ENCODE results near the gene DSCAML1.
"Not testable (repeated sequence)": the region's sequence is repeated elsewhere in the genome, so short reads cannot be mapped to it uniquely, and the experiment has no call there.

DSCAML1 gene

GRCh38 chr11:117794772-117795629, 2.0 kb downstream of the DSCAML1 start:
- DNase-seq = no peak

DNA sequence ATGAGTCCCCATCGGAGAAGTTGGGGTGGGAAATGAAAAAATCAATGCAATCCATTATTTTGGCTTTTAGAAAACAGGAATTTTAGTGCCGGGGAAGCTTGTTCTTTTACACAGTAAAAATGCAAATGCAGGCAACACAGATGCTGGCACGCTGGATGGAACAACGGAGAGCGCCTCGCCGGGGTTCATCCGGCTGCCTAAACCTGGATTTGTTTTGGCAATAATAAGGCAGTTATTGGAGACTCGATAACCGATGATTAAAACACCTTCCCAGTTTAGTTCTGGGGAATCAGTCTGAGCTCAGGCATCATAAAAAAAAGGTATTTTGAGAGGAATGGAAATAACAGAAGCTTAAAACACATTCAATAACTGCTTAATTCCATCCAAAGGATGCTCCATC, 2.9 kb downstream of the DSCAML1 start:
- no peak for DNase-seq

- no peak for DNase-seq
These were observed 3.4 kb downstream of the DSCAML1 start for GRCh38 chr11:117793583-117793982.

- no peak for DNase-seq
These were observed 4.0 kb downstream of the DSCAML1 start for GRCh38 chr11:117792992-117793391.

GRCh38 chr11:117792241-117792640, 4.8 kb downstream of the DSCAML1 start:
- DNase-seq = no peak

DNA sequence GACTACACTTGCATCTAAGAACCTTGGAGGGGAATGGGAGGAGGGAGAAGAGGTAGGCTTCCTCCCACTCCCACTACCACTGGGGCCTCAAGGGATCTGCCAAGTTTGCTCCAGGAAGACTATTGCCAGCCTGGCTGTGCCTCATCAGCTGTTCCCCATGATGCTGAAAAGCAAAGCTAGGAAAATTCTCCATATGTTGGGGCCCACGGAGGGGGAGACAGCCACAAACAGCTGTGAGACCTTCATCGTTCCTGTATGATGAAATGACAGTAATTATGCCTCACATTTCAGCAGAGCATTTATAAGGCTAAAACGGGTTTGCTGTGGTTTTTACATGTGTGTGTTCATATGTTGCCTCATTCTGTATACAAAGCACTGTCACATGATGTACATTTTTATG, 6.7 kb downstream of the DSCAML1 start:
- DNase-seq = no peak

GRCh38 chr11:117789241-117789640, 7.8 kb downstream of the DSCAML1 start:
- no peak for DNase-seq

DNA sequence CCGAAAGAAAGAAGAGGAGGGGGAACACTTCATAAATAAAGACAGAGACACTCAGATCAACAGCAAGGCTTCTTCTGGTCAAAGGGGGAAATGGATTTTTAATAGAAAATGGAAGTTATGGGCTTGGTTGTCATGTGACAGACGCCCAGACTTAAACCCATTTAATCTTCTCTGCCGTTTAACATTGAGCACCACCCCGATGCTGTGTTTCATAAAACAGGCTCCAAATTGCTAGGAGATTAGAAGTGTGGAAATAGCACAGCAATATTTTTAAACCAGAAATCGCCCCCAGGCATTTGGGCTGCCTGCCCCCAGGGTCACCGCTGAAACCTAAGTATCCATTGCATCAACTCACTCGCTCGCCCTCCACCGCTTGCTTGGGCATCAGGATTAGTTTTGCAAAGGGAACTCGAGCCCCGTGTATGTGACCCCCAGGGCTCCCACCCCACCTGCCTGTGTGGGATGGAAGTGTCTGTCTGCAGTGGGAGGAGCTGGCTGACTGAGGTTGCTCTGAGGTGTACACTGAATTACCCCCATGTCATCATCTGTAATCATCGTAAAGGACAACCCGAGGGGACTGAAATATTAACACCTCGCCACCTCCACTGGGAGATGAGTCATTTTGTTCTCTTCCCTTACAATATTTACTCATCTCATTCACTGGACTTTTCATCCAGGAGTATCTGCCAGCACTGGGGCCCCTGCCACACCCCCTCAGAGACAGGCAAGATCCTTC, 10.7 kb downstream of the DSCAML1 start:
- no peak for DNase-seq

DNA sequence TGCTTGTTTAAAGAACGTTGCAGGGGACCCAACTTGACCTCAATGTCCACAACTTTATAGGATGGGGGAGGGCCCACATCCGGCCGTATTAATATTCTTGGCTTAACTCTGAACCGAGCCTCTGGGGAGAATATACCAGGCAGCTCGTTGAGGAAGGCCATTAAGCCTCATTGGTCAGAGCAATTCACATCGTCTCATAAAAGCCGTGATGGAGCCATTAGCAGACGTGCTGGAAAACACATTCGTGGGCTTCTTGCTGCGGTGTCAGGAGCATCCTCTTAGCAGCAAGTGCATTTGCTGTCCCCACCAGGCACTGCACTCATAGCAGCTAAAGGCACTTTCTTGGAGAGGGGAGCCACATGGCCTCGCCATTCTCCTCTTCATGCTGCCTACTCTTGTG, 14.9 kb downstream of the DSCAML1 start:
- DNase-seq = no peak

GRCh38 chr11:117781627-117782026, 15.4 kb downstream of the DSCAML1 start:
- DNase-seq = no peak

- DNase-seq = no peak
These were observed 16.6 kb downstream of the DSCAML1 start for GRCh38 chr11:117780456-117780855.

DNA sequence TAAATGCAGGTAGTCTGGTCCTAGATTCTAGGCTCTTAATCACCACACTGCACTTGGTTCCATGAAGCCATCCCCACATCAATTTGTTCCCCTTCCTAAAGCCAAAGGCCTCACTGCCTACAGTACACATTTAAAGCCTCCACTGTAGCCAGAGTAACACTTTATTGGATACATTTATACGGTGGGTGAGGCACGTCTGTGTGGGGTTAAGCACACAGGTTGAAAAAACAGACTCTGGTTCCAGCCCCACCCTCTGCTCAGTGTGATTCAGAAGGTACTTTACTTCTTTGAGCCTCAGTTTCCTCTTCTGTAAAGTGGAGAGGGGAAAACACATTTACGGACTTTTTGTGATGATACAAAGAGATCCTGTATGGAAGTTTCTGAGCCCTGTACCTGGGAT, 22.5 kb downstream of the DSCAML1 start:
- DNase-seq = no peak

- DNase-seq = no peak
These were observed 24.7 kb downstream of the DSCAML1 start for GRCh38 chr11:117772360-117772759.

GRCh38 chr11:117771841-117772240, 25.2 kb downstream of the DSCAML1 start:
- no peak for DNase-seq

- no peak for DNase-seq
These were observed 25.8 kb downstream of the DSCAML1 start for GRCh38 chr11:117771197-117771596.

- DNase-seq = no peak
These were observed 27.0 kb downstream of the DSCAML1 start for GRCh38 chr11:117770061-117770460.

DNA sequence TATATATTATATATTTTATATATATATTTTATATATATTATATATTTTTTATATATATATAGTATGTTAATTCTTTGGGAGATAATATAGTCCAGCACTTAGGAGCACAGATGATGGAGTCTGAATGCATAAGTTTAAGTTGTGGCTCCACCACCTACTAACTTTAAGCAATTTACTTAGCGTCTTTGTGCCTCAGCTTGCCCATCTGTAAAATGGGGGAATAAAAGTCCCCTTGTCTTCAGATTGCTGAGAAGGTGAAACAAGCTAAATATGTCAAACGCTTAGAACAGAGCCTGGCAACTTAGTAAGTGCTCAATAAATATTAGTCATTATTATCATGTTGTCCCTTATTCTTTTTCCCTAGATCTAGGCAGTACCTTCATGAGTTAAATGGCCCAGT, 27.5 kb downstream of the DSCAML1 start:
- DNase-seq = no peak

- no peak for DNase-seq
These were observed 28.5 kb downstream of the DSCAML1 start for GRCh38 chr11:117768506-117768905.

DNA sequence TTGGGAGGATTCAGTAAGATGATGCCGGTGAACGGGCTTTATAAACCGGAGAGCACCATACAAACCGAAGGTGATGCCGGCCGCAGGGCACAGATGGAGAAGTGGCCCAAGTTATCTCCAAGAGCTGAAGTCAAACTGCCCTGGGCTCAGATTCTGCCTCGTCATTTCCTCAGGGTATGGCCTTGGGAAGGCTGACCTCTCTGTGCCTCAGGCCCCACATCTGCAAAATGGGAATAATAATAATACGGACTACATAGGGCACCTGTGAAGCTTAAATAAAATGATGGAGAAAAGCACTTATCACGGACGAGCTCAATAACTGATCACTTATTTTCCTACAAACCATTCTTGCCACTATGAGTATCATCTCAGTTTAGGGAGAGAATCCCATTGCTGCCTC, 29.9 kb downstream of the DSCAML1 start:
- no peak for DNase-seq

DNA sequence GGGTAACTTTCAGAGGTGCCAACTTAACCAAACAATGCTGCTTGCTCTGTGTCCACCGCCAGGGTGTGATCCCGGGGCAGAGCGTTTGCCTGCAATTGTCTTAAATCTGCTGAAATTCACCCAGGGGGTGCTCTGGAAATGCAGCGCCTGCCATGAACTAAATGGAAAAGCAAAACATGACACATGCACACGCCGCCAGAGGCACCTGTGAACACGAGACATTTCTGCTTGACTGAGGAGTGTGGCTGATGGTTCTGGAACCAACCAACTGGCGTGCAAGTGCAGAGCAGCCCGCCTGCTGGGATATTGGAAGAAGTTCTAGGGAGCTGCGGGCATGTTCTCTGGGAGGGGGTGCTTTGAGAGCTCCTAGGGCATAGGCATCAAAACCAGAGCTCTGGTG, 30.4 kb downstream of the DSCAML1 start:
- DNase-seq = no peak

- DNase-seq = no peak
These were observed 31.0 kb downstream of the DSCAML1 start for GRCh38 chr11:117766026-117766425.

DNA sequence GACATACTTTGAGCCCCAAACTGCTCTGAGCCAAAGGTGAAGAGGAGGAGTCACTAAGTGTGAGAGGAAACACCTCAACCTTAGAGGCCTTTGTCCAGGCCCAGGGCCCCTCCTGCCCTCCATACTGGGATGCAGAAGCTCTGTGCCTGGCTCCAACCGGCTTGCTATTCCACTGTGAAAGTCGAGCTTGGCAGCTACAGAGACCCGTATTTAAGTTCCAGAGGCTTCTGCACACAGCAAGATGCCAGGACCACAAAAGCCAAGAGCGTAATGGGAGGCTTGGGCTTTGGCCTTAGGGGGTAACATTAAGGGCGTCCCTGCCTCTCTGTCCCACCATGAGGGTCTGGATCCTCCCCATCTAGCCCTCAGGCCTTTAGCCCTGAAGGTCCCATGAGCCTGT, 31.9 kb downstream of the DSCAML1 start:
- no peak for DNase-seq

DNA sequence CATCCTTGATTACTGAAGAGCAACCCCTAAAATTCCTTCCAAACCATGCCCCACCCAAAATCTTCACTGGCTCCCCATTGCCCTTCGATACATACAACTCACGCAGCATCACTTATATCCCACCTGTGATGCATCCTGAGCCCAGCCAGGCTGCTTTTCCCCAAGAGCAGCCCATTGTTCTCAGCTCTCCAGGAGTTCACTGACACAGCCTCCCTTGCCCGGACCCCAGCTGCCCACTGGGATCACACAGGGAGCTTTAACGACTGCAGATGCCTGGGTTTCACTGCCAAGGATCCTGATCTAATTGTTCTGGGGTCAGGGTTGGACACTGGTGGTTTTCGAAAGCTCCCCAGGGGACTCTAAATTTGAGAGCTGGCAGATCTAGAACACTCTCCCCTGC, 33.6 kb downstream of the DSCAML1 start:
- not testable (repeated sequence) for DNase-seq

DNA sequence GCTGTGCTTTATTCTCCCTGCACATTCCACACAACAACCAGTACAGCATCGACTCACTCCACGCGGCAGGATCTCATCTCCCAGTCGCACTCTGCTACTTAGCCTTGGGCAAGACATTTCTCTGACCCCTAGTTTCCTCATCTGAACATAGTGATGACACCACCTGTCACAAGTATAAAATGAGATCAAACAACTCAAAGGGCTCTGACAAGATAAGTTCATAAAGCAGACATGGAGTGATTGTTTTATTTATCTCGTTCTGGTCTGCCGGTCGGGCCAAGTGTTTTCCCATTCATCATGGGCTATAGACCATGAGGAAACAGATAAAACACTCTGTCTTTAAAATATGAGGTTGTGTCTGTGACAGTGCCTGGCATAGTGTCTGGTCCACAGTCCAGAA, 35.0 kb downstream of the DSCAML1 start:
- no peak for DNase-seq

All from activated CD4-positive, alpha-beta T cell treated with anti-CD3 and anti-CD28 coated beads for 48 hours (primary cell).